HG03439 (cell line): ENCODE measurements around the gene CNNM1.

Experiments used
- ATAC-seq: cut with Tn5 transposase; IDR thresholded peaks from one replicate; pipeline ENCODE4 v1.9.1; 2021; ENCODE audit warnings: mild to moderate bottlenecking, moderate library complexity; ENCODE audit not compliant: unreplicated experiment

The CNNM1 gene

GRCh38 chr10:99329304-99329553, at the start of gene CNNM1:
TSS of gene CNNM1 (plus strand) at chr10:99329356. CDS start at chr10:99329388, 32 bp downstream.
- ATAC-seq = no peak

- ATAC-seq = no peak
Measured at GRCh38 chr10:99279626-99280111, 49.5 kb upstream of the CNNM1 start.

- peak; percentile 71 for ATAC-seq
Measured at GRCh38 chr10:99280472-99280871, 48.7 kb upstream of the CNNM1 start.

- ATAC-seq = no peak
Measured at GRCh38 chr10:99285881-99286280, 43.3 kb upstream of the CNNM1 start.

- no peak for ATAC-seq
Measured at GRCh38 chr10:99290306-99290705, 38.9 kb upstream of the CNNM1 start.

GRCh38 chr10:99292159-99292558, 37.0 kb upstream of the CNNM1 start:
- ATAC-seq = no peak

GRCh38 chr10:99296605-99297004, 32.6 kb upstream of the CNNM1 start:
- ATAC-seq = no peak

GRCh38 chr10:99297033-99297432, 32.1 kb upstream of the CNNM1 start:
- no peak for ATAC-seq

GRCh38 chr10:99303899-99304861, 25.0 kb upstream of the CNNM1 start:
- ATAC-seq = no peak

GRCh38 chr10:99304862-99305229, 24.3 kb upstream of the CNNM1 start:
- no peak for ATAC-seq

GRCh38 chr10:99312501-99312900, 16.7 kb upstream of the CNNM1 start:
- no peak for ATAC-seq

GRCh38 chr10:99315853-99316252, 13.3 kb upstream of the CNNM1 start:
- no peak for ATAC-seq

- ATAC-seq = no peak
Measured at GRCh38 chr10:99316374-99316773, 12.8 kb upstream of the CNNM1 start.

- no peak for ATAC-seq
Measured at GRCh38 chr10:99318048-99318447, 11.1 kb upstream of the CNNM1 start.

GRCh38 chr10:99318475-99318874, 10.7 kb upstream of the CNNM1 start:
- no peak for ATAC-seq

GRCh38 chr10:99325281-99325680, 3.9 kb upstream of the CNNM1 start:
- ATAC-seq = no peak

- no peak for ATAC-seq
Measured at GRCh38 chr10:99326871-99327270, 2.3 kb upstream of the CNNM1 start.

GRCh38 chr10:99328579-99329303, 415 bp upstream of the CNNM1 start:
- ATAC-seq = no peak

GRCh38 chr10:99329554-99330346, 594 bp downstream of the CNNM1 start:
- no peak for ATAC-seq

- no peak for ATAC-seq
Measured at GRCh38 chr10:99330347-99330924, 1.3 kb downstream of the CNNM1 start.

- no peak for ATAC-seq
Measured at GRCh38 chr10:99331207-99331803, 2.1 kb downstream of the CNNM1 start.
